Natural killer cell (primary cell): ENCODE results near the gene ANKRD60. TPM values are rescaled to one million over a fixed set of nuclear protein-coding genes. Genes with fewer than 3 reads are reported as not detected.

ENCODE experiments used
- ATAC-seq, 3 donors: fragments of 150-1000 bp in 2 of 3; fragments of 200-7000 bp in 1 of 3; cut with Tn5 transposase; 1 replicate in 1 of 3; 2 replicates in 2 of 3; pipeline ENCODE4 v1.10.0; 2021; ENCODE audit warnings: mild to moderate bottlenecking in 2 of 3, moderate library complexity in 2 of 3
- DNase-seq, 2 donors: peaks; one replicate each; pipeline versions ENCODE4 v3.0.0 to v3.0.0-alpha.2; 2013 to 2021; ENCODE audit warnings: mixed read lengths in 1 of 2
- H3K27ac ChIP-seq: one replicate; pipeline ENCODE4 v1.5.1; 2013; ENCODE audit warnings: mild to moderate bottlenecking, low read length
- H3K27me3 ChIP-seq: one replicate; pipeline ENCODE4 v1.6.1; 2013; ENCODE audit warnings: low read length; ENCODE audit not compliant: control insufficient read depth, insufficient read depth
- H3K36me3 ChIP-seq: one replicate; pipeline ENCODE4 v1.6.1; 2013; ENCODE audit warnings: low read length; ENCODE audit not compliant: control insufficient read depth, insufficient read depth
- H3K4me1 ChIP-seq: one replicate; pipeline ENCODE4 v1.6.1; 2013; ENCODE audit warnings: low read length; ENCODE audit not compliant: control insufficient read depth, insufficient read depth
- H3K4me3 ChIP-seq: one replicate; pipeline ENCODE4 v1.5.1; 2013; ENCODE audit warnings: low read length
- H3K9me3 ChIP-seq: one replicate; pipeline ENCODE4 v1.6.1; 2013; ENCODE audit warnings: low read length; ENCODE audit not compliant: control insufficient read depth, insufficient read depth
- H3K27ac Mint-ChIP-seq, 2 donors: one replicate each; pipeline ENCODE4 v1.8.0; 2022; ENCODE audit warnings: mild to moderate bottlenecking in 2 of 2, mixed read lengths in 2 of 2, moderate library complexity in 1 of 2
- H3K27me3 Mint-ChIP-seq, 2 donors: one replicate each; pipeline ENCODE4 v1.8.0; 2022; ENCODE audit warnings: low read depth in 2 of 2, mixed read lengths in 2 of 2
- H3K36me3 Mint-ChIP-seq: one replicate; pipeline ENCODE4 v1.8.0; 2022; ENCODE audit warnings: mixed read lengths
- H3K4me1 Mint-ChIP-seq, 2 donors: one replicate each; pipeline ENCODE4 v1.8.0; 2022; ENCODE audit warnings: mixed read lengths in 2 of 2
- H3K4me3 Mint-ChIP-seq: one replicate; pipeline ENCODE4 v1.8.0; 2022; ENCODE audit warnings: mild to moderate bottlenecking, moderate library complexity, mixed read lengths
- H3K9me3 Mint-ChIP-seq, 2 donors: one replicate each; pipeline ENCODE4 v1.8.0; 2022; ENCODE audit warnings: mixed read lengths in 2 of 2
- WGBS: methylation state at CpG from one replicate; pipeline ENCODE4 v1.1.7; 2013; ENCODE audit warnings: missing lambda C conversion rate; ENCODE audit not compliant: insufficient coverage; 5-methylcytosine and 5-hydroxymethylcytosine counted together
- intact Hi-C: fragments of 100-400 bp; cut with micrococcal nuclease; formaldehyde crosslinking; loops from one replicate; pipeline ENCODE4 v1.14.2; 2022
- total RNA-seq, 4 donors: library from RNA; stranded (reverse); fragments of 120-200 nt in 1 of 4; gene quantifications; one replicate each; pipeline versions ENCODE4 v1.2.3 to v1.2.4, GENCODE V29; 2013 to 2022
- TF ChIP-seq, protein P1 (sequence below): fragments of 200-600 bp; IDR thresholded peaks from one replicate; pipeline ENCODE4 v1.8.0; 2022; ENCODE audit warnings: antibody characterized with exemption

The ANKRD60 gene
- total RNA-seq, 3 donors from 2014 or later (not counting 1 experiment from before 2014, with no cell fraction given), result not detected

DNA sequence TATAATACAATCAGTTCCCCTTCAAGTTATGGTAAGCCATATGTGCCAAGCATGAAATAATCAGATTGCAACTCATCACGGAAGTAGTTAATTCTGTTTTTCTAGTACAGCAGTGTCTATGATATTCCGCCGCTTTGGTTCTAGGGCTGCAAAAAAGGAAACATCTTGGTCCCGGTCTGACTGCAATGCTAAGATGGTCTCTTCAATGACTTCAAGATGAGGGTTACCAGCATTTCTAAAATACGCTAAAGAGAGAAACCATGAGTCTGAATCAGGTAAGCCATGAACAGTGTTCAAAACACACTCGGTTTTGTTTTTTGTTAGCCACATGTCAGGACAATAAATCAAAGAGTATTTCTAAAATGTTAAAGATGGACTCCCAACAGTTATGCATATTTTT lies 3.2 kb upstream of the ANKRD60 start:
- Histone ChIP-seq H3K27ac (no peak overlapping the region), H3K27me3 (peaks cover 28% of the 10 kb centered on the region), H3K4me1 (peaks cover 10% of the 10 kb centered on the region), H3K9me3 (no peaks in the 10 kb centered on the region), H3K36me3 (no peaks in the 10 kb centered on the region), H3K4me3 (no peak overlapping the region)
- Mint-ChIP-seq H3K27me3 (peaks cover 29 to 36% of the 10 kb centered on the region in 2 donors), H3K4me3 (no peak overlapping the region), H3K9me3 (no peaks in the 10 kb centered on the region), H3K27ac (no peak overlapping the region), H3K4me1 (peaks cover 13 to 20% of the 10 kb centered on the region in 2 donors), H3K36me3 (peaks cover 10% of the 10 kb centered on the region)
- WGBS, result 84% methylated on average over 6 of the region's 6 CpGs
- intact Hi-C loops, result loop anchor here (10.0 kb wide), 2 partner anchors 463 to 1173 kb away; partner anchors contain the start of gene NPEPL1
- no peak for ATAC-seq
- TF ChIP-seq, protein P1, sequence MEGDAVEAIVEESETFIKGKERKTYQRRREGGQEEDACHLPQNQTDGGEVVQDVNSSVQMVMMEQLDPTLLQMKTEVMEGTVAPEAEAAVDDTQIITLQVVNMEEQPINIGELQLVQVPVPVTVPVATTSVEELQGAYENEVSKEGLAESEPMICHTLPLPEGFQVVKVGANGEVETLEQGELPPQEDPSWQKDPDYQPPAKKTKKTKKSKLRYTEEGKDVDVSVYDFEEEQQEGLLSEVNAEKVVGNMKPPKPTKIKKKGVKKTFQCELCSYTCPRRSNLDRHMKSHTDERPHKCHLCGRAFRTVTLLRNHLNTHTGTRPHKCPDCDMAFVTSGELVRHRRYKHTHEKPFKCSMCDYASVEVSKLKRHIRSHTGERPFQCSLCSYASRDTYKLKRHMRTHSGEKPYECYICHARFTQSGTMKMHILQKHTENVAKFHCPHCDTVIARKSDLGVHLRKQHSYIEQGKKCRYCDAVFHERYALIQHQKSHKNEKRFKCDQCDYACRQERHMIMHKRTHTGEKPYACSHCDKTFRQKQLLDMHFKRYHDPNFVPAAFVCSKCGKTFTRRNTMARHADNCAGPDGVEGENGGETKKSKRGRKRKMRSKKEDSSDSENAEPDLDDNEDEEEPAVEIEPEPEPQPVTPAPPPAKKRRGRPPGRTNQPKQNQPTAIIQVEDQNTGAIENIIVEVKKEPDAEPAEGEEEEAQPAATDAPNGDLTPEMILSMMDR, result no peak
- DNase-seq, result peak in 1 of 2 donors; percentile 40

DNA sequence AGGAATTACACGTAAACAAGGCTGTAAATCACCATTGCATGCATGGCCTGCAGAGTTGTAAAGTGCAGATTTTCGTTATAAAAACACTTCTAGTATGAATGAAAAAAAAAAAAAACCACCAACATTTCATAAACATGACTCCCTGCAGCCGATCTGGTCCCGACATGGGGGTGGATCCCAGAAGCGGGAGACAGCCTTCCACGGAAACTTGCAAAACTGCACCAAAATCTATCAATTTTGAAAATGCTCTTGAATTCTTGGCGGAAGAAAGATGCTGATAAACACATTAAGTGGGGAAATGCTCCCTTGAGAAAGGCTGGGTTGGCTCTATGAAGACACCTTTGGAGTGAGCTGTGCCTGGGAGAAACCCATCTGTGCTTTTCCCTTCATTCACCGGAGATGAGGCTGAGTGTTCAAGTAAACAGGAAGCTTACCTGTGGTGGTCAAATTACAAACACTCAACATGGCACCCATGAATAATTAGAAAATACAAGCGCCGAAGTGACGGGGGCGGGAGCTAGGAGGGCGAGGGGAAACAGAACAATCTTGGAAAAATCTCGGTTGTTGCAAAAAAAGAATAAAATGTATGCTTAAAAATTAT lies 845 bp upstream of the ANKRD60 start:
- H3K27ac Mint-ChIP-seq, result peak overlapping the region; percentile 38 to 44
- H3K4me1 Mint-ChIP-seq, result peaks cover 6 to 16% of the 10 kb centered on the region in 2 donors
- H3K9me3 Mint-ChIP-seq, result no peaks in the 10 kb centered on the region
- intact Hi-C loops, result no loop called here
- H3K36me3 Mint-ChIP-seq, result peaks cover 10% of the 10 kb centered on the region
- Histone ChIP-seq H3K27ac (no peak overlapping the region), H3K4me3 (no peak overlapping the region), H3K9me3 (no peaks in the 10 kb centered on the region), H3K27me3 (peaks cover 30% of the 10 kb centered on the region), H3K36me3 (no peaks in the 10 kb centered on the region), H3K4me1 (peaks cover 10% of the 10 kb centered on the region)
- peaks cover 44 to 60% of the 10 kb centered on the region in 2 donors for H3K27me3 Mint-ChIP-seq
- WGBS, result 48% methylated on average over 12 of the region's 14 CpGs
- TF ChIP-seq, protein P1, result no peak
- H3K4me3 Mint-ChIP-seq, result peak overlapping the region; percentile 69
- DNase-seq (no peak), ATAC-seq (no peak)

DNA sequence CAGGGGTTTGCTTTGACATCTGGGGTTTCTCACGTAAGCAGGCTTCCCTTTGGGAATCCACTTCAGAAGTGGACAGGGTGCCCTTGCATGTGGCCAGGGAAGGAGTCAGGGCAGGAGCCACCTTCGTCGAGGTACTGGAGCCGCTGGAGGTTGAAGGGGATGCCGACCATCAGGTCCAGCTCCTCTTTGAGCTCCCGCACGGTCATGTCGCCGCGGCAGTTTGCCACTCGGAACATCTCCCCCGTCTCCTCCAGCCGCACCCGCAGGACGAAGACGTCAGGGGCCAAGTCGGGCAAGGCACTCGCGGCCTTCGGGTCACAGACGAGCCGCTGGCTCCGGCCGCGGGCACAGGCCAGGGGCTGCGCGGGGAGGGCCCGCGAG lies 360 bp downstream of the ANKRD60 start:
- DNase-seq, result peak in 1 of 2 donors; percentile 39
- peak overlapping the region; percentile 69 for H3K4me3 Mint-ChIP-seq
- Histone ChIP-seq H3K27me3 (peaks cover 30% of the 10 kb centered on the region), H3K36me3 (no peaks in the 10 kb centered on the region), H3K27ac (no peak overlapping the region), H3K4me1 (peaks cover 10% of the 10 kb centered on the region), H3K9me3 (no peaks in the 10 kb centered on the region), H3K4me3 (no peak overlapping the region)
- TF ChIP-seq, protein P1, result no peak
- peaks cover 6 to 16% of the 10 kb centered on the region in 2 donors for H3K4me1 Mint-ChIP-seq
- WGBS, result 12% methylated on average over 29 of the region's 29 CpGs
- no peaks in the 10 kb centered on the region for H3K9me3 Mint-ChIP-seq
- H3K36me3 Mint-ChIP-seq, result peaks cover 10% of the 10 kb centered on the region
- peaks cover 49 to 68% of the 10 kb centered on the region in 2 donors for H3K27me3 Mint-ChIP-seq
- intact Hi-C loops, result no loop called here
- ATAC-seq, result no peak
- H3K27ac Mint-ChIP-seq, result peak overlapping the region in 1 of 2 donors; percentile 48
